Ishikawa (cell line): ENCODE results near the gene BCL2L15.

ENCODE experiments used
- CEBPB ChIP-seq: IDR thresholded peaks from 2 replicates; pipeline ENCODE4 v1.6.1; 2012
- RAD21 ChIP-seq: IDR thresholded peaks from 2 replicates; pipeline ENCODE4 v1.6.1; 2012; ENCODE audit warnings: low read depth

GRCh38 chr1:113859478-113860175, 27.8 kb downstream of the BCL2L15 start:
- TF ChIP-seq CEBPB: no peak
- TF ChIP-seq RAD21: no peak
